OCI-LY3 (cell line): ENCODE measurements around the gene TEDC1.

Source experiments
- CTCF ChIP-seq: fragments of 200-600, 300-600 bp; sonication (generic); IDR thresholded peaks from 2 replicates; pipeline ENCODE4 v1.5.1; 2014; ENCODE audit warnings: antibody characterized with exemption, low read length, low read depth
- EZH2phosphoT487 ChIP-seq: fragments of 200-600 bp; shearing (Covaris generic); IDR thresholded peaks from 2 replicates; pipeline ENCODE4 v1.6.1; 2018; ENCODE audit warnings: antibody characterized with exemption, mixed run types, low read depth

GRCh38 chr14:105537580-105538474, 46.8 kb downstream of the TEDC1 start:
- TF ChIP-seq CTCF (peak; percentile 87), EZH2phosphoT487 (no peak)
